Hypothalamus (tissue), 51 donors: ENCODE measurements around the gene RBPJL.

Experiments
- DNase-seq, 51 donors: peaks; one replicate each; lab custom pipeline; 2025; lab: John Stamatoyannopoulos, UW

RBPJL gene

GRCh38 chr20:45306431-45306982 is at the start of gene RBPJL:
Gene RBPJL (plus strand): TSS chr20:45306840. CDS start chr20:45306923, 83 bp downstream.
- DNase-seq: peak in 1 of 51 donors; percentile 21

- no peak for DNase-seq
Measured at GRCh38 chr20:45257161-45257560, 49.5 kb upstream of the RBPJL start.

- no peak for DNase-seq
Measured at GRCh38 chr20:45257711-45258110, 48.9 kb upstream of the RBPJL start.

- DNase-seq: no peak
Measured at GRCh38 chr20:45258259-45258658, 48.4 kb upstream of the RBPJL start.

GRCh38 chr20:45258664-45259063 is 48.0 kb upstream of the RBPJL start:
- no peak for DNase-seq

GRCh38 chr20:45263556-45264266 is 42.9 kb upstream of the RBPJL start:
- no peak for DNase-seq

- no peak for DNase-seq
Measured at GRCh38 chr20:45266977-45267376, 39.7 kb upstream of the RBPJL start.

GRCh38 chr20:45268531-45268930 is 38.1 kb upstream of the RBPJL start:
- DNase-seq: no peak

- no peak for DNase-seq
Measured at GRCh38 chr20:45269056-45269455, 37.6 kb upstream of the RBPJL start.

- no peak for DNase-seq
Measured at GRCh38 chr20:45269754-45270270, 36.8 kb upstream of the RBPJL start.

GRCh38 chr20:45275338-45275737 is 31.3 kb upstream of the RBPJL start:
- no peak for DNase-seq

- DNase-seq: no peak
Measured at GRCh38 chr20:45279992-45280391, 26.6 kb upstream of the RBPJL start.

- DNase-seq: no peak
Measured at GRCh38 chr20:45282700-45283550, 23.7 kb upstream of the RBPJL start.

- DNase-seq: no peak
Measured at GRCh38 chr20:45283551-45284057, 23.0 kb upstream of the RBPJL start.

GRCh38 chr20:45288376-45288775 is 18.3 kb upstream of the RBPJL start:
- DNase-seq: no peak

- DNase-seq: no peak
Measured at GRCh38 chr20:45288860-45289259, 17.8 kb upstream of the RBPJL start.

GRCh38 chr20:45289942-45290676 is 16.5 kb upstream of the RBPJL start:
- no peak for DNase-seq

GRCh38 chr20:45290677-45291355 is 15.8 kb upstream of the RBPJL start:
- DNase-seq: peak in 45 of 51 donors; percentile 7 to 84 (median 57)

- no peak for DNase-seq
Measured at GRCh38 chr20:45291526-45291925, 15.1 kb upstream of the RBPJL start.

GRCh38 chr20:45292343-45292742 is 14.3 kb upstream of the RBPJL start:
- no peak for DNase-seq
